HG02678 (cell line): ENCODE results near the gene NEU4.

ENCODE experiments used
- ATAC-seq: cut with Tn5 transposase; IDR thresholded peaks from one replicate; pipeline ENCODE4 v1.9.1; 2021; ENCODE audit warnings: mild to moderate bottlenecking, moderate library complexity; ENCODE audit not compliant: unreplicated experiment

NEU4 gene

DNA sequence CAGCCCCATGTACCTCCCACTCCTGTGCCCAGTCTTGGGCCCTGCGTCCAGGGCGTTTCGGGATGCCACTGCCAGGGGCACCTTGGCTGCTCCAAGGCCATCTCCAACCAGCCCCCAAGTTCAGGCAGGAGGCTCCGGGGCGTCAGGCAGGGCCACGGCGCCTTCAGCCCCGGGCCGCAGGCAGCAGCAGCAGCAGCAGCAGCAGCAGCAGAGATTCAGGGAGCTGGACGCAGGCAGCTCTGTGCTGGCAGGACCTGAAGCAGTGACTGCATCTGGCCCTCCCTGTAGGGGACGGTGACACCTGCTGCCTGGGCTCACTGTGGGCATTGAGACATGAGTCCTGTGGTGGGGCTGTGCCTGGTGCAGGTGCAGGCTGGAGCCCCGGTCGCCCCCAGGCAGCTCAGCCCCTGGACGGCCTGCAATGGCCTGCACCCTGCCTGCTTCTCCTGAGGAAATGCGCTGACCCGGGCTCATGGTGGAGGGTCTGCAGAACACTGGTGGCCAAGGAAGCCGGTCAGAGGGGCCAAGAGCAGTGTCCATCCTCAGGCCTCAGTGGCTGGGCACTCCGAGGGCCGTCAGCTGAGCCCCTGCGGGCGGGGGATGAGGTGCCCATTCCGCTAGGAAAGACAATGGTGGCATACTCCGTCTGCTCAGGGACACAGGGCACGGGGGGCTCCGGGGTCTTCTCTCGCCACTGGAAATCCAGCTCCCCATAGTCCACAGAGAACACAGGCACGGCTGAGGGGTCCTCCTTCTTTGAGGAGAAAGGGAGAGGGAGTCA is 41.7 kb downstream of the NEU4 start:
- ATAC-seq = no peak

DNA sequence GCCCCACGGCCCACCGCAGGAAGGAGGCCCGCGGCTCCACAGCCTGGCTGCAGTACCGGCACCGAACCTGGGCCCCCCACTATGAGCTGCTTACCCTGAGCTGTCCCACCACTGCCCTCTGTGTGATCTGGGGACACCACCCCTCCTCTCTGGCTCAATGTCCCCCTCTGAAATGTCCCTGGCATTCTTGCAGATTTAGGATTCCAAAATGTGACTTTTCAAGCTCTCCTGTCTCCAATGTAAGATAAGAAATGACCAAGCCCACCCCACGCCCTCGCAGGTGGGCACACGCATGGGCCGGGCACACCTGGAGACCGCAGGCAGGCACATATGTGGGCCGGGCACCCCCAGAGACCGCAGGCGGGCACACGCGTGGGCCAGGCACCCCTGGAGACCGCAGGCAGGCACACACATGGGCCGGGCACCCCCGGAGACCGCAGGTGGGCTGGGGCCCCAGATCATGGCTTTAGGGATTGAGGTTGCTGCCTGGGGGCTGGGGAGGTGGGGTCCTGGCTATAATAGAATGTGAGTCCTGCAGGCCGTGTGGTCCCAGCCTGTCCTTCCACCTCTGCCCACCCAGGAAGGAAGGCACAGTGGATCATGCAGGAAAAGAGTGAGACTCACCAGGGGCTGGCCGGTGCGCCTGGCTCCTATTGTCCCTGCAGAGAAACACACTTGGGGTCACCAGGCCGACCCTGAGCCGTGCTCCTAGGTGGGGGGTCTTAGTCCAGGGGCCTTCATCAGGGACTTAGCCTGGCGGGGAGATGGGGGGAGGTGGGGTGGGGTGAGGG is 42.5 kb downstream of the NEU4 start:
- ATAC-seq = no peak

DNA sequence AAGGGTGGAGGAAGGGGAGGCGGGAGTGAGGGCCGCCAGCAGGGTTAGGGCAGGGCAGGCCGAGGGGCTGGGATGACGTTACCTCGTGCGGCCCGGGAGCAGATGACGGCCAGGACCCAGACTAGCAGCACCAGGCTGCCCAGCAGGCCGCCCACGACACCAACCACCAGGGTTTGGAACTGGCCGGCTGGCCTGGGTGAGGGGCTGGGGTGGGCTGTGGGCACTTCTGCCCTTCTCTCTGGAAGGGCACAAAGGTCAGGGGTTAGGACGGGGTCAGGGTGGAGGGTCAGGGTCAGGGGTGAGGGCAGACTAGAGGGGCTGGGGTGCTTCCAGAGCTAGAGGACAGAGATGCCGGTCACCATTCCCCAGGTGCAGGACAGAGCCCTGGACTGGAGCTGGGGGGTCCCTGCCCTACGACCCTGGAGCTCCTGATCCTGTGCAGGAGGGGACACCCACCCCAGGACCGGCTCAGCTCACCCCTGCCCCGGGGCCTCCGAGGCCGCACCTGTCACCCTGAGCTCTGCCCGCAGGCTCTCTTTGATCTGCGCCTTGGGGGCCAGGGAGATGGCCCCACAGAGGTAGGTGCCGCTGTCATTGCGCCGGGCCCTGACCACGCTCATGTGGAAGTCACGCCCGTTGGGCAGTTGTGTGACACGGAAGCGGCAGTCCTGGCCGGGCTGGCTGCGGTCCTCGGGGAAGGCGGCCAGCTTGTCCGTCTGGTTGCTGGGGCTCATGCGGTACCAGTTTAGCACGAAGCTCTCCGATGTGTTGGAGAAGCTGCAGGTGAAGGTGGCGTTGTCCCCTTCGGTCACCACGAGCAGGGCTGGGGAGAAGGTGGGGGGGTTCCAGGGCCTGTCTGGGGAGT is 43.4 kb downstream of the NEU4 start:
- ATAC-seq = no peak

DNA sequence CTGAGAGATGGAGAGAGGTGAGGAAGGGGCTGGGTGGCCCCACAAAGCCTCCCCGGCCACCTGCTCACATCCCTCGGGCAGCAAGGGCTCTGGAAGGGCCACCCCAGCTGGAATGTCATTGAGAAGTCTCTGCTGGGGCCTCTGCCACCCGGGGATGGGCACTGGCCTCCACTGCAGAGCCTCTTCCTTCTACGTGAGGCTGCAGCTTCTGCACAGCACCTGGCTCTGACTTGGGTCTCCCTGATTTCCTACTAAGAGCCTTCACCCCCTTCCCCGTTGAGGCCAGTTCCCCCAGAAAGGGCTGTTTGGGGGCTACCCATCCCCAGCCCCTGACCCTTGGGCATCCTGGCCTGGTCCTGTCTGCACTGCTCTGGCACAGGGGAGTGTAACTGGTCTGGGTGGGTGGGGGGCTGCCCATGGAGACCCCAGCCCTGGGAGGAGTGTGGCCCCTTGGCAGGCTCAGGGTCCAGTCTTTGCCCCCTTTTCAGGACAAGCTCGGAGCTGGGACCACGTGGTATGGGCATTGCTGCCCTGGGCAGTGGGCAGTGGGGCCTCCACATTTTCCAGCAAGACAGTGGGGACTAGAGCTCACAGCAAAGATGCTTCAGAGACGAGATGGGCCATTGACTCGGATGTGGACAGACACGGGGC is 44.1 kb downstream of the NEU4 start:
- ATAC-seq = no peak

- ATAC-seq = no peak
Observed at GRCh38 chr2:241853651-241854341, 44.8 kb downstream of the NEU4 start.

GRCh38 chr2:241854342-241855244 is 45.6 kb downstream of the NEU4 start:
- ATAC-seq = no peak

DNA sequence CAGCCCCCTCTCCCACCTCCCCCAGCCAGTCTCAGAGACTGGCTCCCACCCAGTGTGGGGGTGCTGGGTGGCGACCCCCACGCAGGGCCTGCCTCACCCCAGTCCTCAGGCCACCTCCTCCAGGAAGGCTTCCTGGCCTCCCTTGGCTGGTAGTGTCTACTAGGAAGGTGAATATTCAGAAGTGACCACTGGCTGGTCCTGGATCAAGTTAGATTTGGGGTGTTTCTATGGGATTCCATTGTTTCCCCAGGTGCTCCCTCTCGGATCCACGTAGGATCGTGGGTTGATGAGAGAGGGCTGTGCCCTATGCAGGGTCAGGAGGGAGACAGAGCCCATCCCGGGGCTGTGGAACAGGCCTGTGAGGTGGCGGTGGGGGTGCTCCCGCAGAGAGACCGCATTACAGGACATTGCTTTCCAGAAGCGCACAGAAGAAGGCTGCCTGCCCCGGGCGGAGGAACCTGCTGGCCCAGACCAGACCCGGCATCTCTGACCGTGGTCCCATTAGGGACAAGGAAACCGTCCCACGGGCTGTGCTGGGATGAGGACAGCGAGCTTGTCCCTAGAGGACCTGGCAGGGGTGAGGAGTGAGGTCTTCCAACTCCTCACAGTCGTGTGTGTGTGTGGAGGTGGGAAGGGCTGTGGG is 46.4 kb downstream of the NEU4 start:
- ATAC-seq = no peak

DNA sequence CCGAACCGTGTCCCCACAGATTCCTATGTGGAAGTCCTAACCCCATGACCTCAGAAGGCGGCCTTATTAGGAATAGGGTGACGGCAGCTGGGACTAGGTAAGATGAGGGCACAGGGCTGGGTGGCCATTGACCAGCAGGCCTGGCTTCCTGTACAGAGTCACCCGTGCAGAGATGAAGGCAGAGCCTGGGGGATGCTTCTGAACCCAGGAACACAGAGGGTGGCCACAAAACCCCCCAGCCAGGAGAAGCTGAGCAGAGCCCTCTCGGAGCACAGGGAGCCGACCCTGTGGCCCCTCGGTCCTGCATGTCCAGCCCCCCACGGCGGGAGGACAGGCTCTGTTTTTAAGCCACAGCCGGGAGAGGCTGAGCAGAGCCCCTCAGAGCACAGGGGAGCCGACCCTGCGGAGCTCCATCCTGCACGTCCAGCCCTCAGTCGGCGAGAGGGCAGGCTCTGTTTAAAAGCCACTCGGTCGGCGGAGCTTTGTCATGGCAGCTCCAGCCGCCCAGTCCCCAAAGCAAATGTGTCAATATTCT is 47.0 kb downstream of the NEU4 start:
- no peak for ATAC-seq

DNA sequence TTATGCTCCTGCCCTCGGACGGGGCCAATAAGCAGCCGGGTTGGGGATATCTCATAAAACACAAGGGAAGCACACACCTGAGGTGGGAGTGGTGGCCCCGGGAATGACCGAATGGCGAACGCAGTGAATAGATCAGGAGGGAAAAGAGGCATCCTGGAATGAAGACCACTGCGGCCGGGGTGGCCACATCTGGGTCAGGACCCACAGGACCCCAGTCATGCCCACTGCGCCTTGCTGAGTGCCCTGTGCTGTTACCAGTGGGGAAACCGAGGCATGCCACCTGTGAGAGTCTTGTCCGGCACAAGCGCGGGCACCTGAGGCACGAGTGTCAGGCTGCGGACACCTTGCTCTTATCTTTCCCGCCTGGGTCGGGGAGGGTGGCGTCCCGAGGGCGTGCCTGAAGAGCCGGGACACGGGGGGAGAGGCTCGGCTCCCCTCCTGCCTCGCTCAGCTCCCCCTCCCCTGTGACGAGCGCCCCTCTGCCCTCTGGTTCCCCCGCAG is 48.1 kb downstream of the NEU4 start:
- ATAC-seq = no peak

DNA sequence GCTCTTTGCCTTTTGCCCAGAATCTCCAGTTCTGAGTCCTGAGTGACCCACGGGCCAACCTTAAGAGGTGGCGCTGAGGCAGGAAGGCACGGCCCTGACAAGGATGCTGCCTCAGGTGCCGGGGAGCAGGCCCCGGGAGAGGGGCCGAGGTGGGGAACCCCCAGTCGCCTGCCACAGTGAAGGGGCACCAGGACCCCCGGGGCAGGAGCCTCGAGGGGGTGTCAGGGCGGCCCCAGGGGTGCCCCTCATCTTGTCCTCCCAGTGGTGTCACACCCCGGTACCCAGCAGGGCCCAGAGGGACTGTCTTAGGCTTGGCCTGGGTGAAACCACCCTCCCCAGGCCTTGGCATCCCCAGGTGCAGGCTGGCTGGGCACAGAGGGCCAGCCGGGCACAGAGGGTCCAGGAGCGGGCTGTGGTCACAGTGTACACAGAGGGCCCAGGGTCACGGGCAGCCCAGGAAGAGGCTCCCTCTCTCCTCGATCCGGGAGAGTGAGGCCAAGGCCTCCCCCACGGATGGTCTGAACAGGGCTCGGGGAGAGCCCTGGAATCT is 48.7 kb downstream of the NEU4 start:
- ATAC-seq = no peak

GRCh38 chr2:241858206-241859016 is 49.4 kb downstream of the NEU4 start, which contains the start of gene PDCD1:
TSS of gene PDCD1 (minus strand) at chr2:241858894. CDS start at chr2:241858838, 56 bp downstream.
- ATAC-seq = no peak

DNA sequence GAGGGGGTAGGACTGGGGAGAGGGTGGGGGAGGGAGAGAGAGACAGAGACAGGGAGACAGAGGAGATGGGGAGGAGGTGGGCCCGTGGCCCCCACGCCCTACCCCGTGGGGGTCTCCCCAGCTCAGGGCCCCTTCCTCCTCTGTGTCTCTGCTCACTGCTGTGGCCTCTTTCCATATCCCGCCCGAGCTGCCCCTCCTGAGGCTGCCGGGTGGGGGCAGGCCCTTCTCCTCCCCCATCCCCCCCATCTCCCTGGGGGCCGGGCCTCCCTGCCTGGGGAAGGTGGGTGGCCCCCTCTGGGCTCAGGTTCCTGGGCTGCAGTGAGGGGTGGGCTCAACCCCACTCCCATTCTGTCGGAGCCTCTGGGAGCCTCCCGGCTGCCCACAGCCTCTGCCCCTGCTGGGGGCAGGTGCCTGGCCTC is 50.0 kb downstream of the NEU4 start:
- no peak for ATAC-seq

GRCh38 chr2:241859436-241860183 is 50.6 kb downstream of the NEU4 start:
- no peak for ATAC-seq

DNA sequence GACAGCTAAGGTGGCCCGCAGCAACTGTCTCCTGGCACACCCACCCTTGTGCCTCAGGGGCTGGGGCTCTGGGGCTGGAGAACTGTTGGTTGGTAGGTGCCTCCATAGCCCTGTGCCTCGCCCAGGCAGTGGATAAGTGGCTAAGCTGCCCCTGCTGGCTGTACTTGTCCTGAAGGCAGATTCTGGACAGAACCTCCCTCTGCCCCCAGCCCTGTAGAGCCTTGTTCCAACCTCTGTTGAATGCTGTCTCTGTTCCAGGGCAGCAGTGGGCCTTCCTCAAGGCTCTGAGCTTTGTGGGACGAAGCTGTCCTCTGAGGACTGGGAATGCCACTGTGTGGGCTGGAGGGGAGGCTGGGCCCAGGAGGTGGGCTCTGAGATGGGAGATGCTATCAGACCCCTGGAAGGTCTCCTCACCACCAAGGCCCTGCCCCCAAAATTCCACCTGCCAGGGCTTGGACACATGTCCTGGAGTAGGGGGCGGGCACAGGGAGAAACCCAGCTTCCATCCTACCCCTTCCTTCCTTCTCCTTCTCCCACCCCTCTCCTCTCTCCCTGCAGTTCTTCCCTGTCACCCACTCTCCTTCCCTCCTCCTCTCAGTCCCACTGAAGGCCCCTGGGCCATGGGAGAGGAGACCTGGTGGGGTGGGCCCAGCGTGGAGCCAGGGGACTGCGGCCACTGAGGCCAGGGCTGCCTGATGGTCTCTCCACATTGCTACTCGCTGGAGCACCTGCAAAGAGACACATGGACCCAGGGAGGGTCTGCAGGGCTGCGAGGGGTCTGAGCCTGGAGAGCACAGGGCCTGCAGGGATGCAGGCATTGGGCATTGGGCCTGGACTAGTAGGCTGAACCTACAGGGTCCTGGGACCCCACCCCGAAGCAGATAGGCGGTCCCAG is 51.4 kb downstream of the NEU4 start:
- ATAC-seq = no peak

DNA sequence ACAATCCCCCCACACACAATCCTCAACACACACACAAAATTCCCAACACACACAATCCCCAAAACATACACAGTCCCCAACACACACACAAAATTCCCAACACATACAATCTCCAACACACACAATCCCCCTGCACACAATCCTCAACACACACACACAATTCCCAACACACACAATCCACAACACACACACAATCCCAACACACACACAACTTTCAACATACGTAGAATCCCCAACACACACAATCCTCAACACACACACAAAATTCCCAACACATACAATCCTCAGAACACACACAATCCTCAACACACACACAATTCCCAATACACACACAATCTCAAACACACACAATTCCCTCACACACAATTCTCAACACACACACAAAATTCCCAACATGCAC is 52.3 kb downstream of the NEU4 start:
- no peak for ATAC-seq
